AG04449 (cell line): Measurements from ENCODE around the gene SUSD1.

Experiments
- CTCF ChIA-PET: fragments of 350-600 bp; formaldehyde crosslinking; extraction: SDS; loops from one replicate; lab custom pipeline; 2021; ENCODE audit warnings: antibody characterized with exemption; lab: Yijun Ruan, JAX
- POLR2A ChIA-PET: fragments of 400-600, 350-600 bp; formaldehyde crosslinking; extraction: SDS; loops from one replicate; lab custom pipeline; 2020; ENCODE audit warnings: antibody characterized with exemption, inconsistent platforms; lab: Yijun Ruan, JAX
- DNase-seq: peaks from one replicate; pipeline ENCODE4 v3.0.0-alpha.2; 2010; ENCODE audit warnings: low read depth, low spot score
- H3K4me3 ChIP-seq: 2 replicates; pipeline ENCODE4 v1.5.1; 2011; ENCODE audit warnings: low read depth, mild to moderate bottlenecking, control low read depth, low read length
- CTCF ChIP-seq: IDR thresholded peaks from one replicate; pipeline ENCODE4 v1.5.1; 2011; ENCODE audit warnings: mild to moderate bottlenecking, moderate library complexity, low read length, control low read depth, inconsistent platforms; ENCODE audit not compliant: insufficient read depth; ENCODE audit errors: missing control alignments

The SUSD1 gene

GRCh38 chr9:112170235-112170634, 4.9 kb downstream of the SUSD1 start:
- no peak overlapping the region for H3K4me3 ChIP-seq
- ChIA-PET POLR2A (no interaction called here), CTCF (interaction anchor here (1.0 kb wide), 1 partner anchor 18 kb away, joined by 3 read pairs; no protein-coding TSS in a partner anchor)
- DNase-seq, result no peak
- no peak for TF ChIP-seq CTCF

- ChIA-PET POLR2A (no interaction called here), CTCF (interaction anchor here (1.0 kb wide), 1 partner anchor 17 kb away, joined by 3 read pairs; no protein-coding TSS in a partner anchor)
- no peak overlapping the region for H3K4me3 ChIP-seq
- TF ChIP-seq CTCF, result no peak
- DNase-seq, result no peak
Observed at GRCh38 chr9:112169368-112169767, 5.7 kb downstream of the SUSD1 start.

GRCh38 chr9:112168197-112168596, 6.9 kb downstream of the SUSD1 start:
- no peak overlapping the region for H3K4me3 ChIP-seq
- CTCF ChIA-PET, result interaction anchor here (1.1 kb wide), 1 partner anchor 193 kb away, joined by 3 read pairs; no protein-coding TSS in a partner anchor
- TF ChIP-seq CTCF, result no peak
- POLR2A ChIA-PET, result no interaction called here
- no peak for DNase-seq

- no peak overlapping the region for H3K4me3 ChIP-seq
- no peak for DNase-seq
- no peak for TF ChIP-seq CTCF
- POLR2A ChIA-PET, result no interaction called here
- CTCF ChIA-PET, result interaction anchor here (1.0 kb wide), 1 partner anchor 38 kb away, joined by 3 read pairs; no protein-coding TSS in a partner anchor
Observed at GRCh38 chr9:112166176-112167140, 8.6 kb downstream of the SUSD1 start.

- no peak overlapping the region for H3K4me3 ChIP-seq
- CTCF ChIA-PET, result interaction anchor here (1.2 kb wide), 1 partner anchor 28 kb away, joined by 3 read pairs; no protein-coding TSS in a partner anchor
- no peak for TF ChIP-seq CTCF
- POLR2A ChIA-PET, result no interaction called here
- DNase-seq, result no peak
Observed at GRCh38 chr9:112162621-112163413, 12.3 kb downstream of the SUSD1 start.
